ENCODE data around the gene GJA4. TPM values are rescaled to one million over a fixed set of nuclear protein-coding genes. Genes with fewer than 3 reads are reported as not detected.

GJA4 gene
- not detected in 2 replicates for total RNA-seq (2012; rRNA removed)

DNA sequence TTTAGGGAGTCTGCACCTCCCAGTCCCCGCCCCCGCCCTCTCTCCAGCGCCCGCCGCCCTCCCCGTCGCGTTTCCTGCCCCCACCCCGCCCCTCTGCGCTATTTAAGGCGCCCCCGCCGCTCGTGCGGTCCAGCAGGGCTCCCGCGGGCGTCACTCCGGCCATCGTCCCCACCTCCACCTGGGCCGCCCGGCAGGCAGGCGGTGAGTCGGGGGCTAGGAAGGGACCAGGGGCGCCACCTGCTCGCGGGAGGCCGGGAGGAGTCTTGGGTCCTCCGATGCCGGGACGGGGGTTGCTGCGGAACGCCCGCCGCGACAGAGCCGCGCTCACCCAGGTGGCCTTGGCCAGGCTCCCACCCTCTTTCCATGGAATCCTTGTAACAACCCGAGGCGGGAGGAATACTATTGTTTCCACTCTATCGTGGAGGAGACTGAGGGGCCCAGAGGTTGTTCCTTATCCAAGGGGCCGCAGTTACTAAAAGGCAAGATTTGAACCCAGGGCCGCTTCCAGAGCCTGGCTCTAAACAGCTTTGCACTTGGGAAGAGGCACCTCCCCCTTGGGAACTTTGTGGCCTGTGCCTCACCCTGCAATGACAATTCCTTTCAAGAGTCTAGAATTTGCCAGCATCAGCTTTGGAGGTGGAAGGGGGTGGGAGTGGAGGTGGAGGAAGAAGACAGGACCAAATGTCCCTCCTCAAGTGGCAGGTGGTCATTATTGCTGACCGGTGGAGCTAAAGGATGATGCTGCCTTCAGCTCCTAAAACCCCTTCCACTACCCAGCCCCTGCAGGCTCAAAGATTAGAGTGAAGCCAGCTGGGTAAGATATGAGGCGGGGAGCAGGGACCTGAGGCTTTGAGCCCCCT is at the start of gene GJA4:
Gene GJA4 (plus strand): TSS at position 132 of the 860 bp plus-strand sequence. CDS start 1,215 bp downstream, outside the sequence.
- Histone ChIP-seq H3K9ac (ENCODE audit: low read depth, low read length) (no peak within 1 kb of the TSS), H3K27me3 (ENCODE audit: control insufficient read depth, insufficient read depth, low read length) (peaks cover 26% of the 10 kb centered on the region), H3K9me3 (replicated peaks; ENCODE audit: low read length) (no peaks in the 10 kb centered on the region), H3K4me3 (ENCODE audit: low read length) (no peak within 1 kb of the TSS), H3K4me1 (ENCODE audit: control insufficient read depth, insufficient read depth, low read length) (no peaks in the 10 kb centered on the region), H3K36me3 (ENCODE audit: insufficient read depth, low read length) (no peaks in the 10 kb centered on the region), H3K4me2 (ENCODE audit: low read length) (no peak within 1 kb of the TSS)

DNA sequence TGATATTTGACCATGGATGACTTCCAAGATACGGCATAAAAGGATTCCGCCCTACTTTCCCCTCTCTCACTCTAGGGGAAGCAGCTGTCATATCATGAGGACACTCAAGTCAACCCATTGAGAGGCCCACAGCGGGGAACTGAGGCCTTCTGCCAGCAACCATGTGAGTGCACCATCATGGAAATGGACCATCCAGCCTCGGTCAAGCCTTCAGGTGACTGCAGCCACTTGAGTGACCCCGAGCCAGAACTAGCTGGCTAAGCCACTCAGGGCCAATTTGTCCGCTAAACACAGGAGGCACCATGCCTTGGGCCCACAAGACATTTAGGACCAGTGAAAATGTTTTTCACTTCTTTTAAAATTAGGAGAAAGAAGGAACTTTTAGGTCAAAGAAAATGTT is 49.0 kb upstream of the GJA4 start:
- Histone ChIP-seq H3K27me3 (ENCODE audit: control insufficient read depth, insufficient read depth, low read length) (peaks cover 18% of the 10 kb centered on the region), H3K4me2 (ENCODE audit: low read length) (no peak overlapping the region), H3K4me3 (ENCODE audit: low read length) (no peak overlapping the region), H3K4me1 (ENCODE audit: control insufficient read depth, insufficient read depth, low read length) (no peaks in the 10 kb centered on the region), H3K9ac (ENCODE audit: low read depth, low read length) (no peak overlapping the region), H3K36me3 (ENCODE audit: insufficient read depth, low read length) (no peaks in the 10 kb centered on the region), H3K9me3 (replicated peaks; ENCODE audit: low read length) (no peaks in the 10 kb centered on the region)

DNA sequence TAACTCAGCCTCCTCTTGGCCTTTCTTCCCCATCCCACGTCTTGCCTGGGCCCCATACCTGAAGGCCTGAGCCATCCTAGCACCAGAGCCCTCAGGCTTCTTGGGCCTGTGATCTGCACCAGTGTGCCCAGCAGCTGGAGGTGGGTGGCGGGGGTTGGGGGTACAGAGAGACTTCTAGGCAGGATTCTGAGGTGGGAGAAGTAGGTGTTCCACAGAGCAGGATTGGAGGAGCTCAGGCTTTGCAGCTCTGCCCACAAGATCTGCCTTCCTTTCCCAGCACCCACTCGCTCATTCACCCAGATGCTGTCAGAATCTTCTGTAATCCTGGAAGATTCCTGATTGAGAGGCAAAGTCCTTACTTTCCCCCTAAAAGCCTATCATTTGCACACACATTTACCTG is 47.9 kb upstream of the GJA4 start:
- Histone ChIP-seq H3K9me3 (replicated peaks; ENCODE audit: low read length) (no peaks in the 10 kb centered on the region), H3K4me3 (ENCODE audit: low read length) (no peak overlapping the region), H3K27me3 (ENCODE audit: control insufficient read depth, insufficient read depth, low read length) (peaks cover 18% of the 10 kb centered on the region), H3K36me3 (ENCODE audit: insufficient read depth, low read length) (no peaks in the 10 kb centered on the region), H3K4me1 (ENCODE audit: control insufficient read depth, insufficient read depth, low read length) (no peaks in the 10 kb centered on the region), H3K9ac (ENCODE audit: low read depth, low read length) (no peak overlapping the region), H3K4me2 (ENCODE audit: low read length) (no peak overlapping the region)

DNA sequence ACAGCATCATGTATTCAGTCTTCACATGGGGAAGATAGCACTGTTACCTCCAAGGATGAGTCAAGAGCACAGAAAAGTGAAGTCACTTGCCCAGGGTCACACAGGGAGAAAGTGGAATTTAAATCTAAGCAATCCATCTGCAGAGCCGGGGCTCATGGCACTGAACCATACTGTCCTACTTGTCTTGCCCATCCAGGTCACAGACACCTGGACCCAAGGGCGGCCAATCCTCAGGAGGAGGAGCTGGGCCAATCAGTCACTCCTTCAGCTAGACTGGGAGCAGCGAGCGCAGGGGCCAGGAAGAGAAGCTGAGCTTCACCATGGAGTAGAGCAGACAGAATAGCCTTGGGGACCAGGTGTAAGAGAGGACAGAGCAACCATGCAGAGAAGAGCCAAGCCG is 47.1 kb upstream of the GJA4 start:
- no peaks in the 10 kb centered on the region for H3K9me3 ChIP-seq (replicated peaks; ENCODE audit: low read length)
- H3K27me3 ChIP-seq (ENCODE audit: control insufficient read depth, insufficient read depth, low read length): peaks cover 13% of the 10 kb centered on the region
- H3K36me3 ChIP-seq (ENCODE audit: insufficient read depth, low read length): no peaks in the 10 kb centered on the region

DNA sequence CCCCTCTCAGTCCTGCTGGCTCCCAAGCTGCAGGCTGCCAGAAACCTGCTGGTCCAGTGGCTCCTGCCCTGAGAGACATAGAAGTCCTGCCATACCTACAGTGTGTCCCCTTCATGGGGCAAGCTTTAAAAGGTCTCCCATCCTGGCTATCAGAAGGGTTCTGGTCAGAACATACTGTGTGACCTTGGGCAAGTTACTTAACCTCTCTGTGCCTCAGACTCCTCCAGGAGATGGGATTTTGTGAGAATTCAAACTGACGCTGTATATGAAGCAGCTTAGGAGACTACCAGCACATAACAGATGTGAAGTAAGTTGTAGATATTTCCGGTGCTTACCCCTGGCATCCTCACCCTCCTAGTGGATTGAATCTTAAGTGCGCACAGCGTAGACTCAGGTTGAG is 46.7 kb upstream of the GJA4 start:
- Histone ChIP-seq H3K4me2 (ENCODE audit: low read length) (no peak overlapping the region), H3K27me3 (ENCODE audit: control insufficient read depth, insufficient read depth, low read length) (peaks cover 11% of the 10 kb centered on the region), H3K4me3 (ENCODE audit: low read length) (no peak overlapping the region), H3K9me3 (replicated peaks; ENCODE audit: low read length) (no peaks in the 10 kb centered on the region), H3K9ac (ENCODE audit: low read depth, low read length) (no peak overlapping the region), H3K36me3 (ENCODE audit: insufficient read depth, low read length) (no peaks in the 10 kb centered on the region), H3K4me1 (ENCODE audit: control insufficient read depth, insufficient read depth, low read length) (no peaks in the 10 kb centered on the region)

More for the DNA sequence above, 47.1 kb upstream of the GJA4 start:
- H3K4me1 ChIP-seq (ENCODE audit: control insufficient read depth, insufficient read depth, low read length): no peaks in the 10 kb centered on the region
- H3K9ac ChIP-seq (ENCODE audit: low read depth, low read length): no peak overlapping the region
- no peak overlapping the region for H3K4me2 ChIP-seq (ENCODE audit: low read length)
- no peak overlapping the region for H3K4me3 ChIP-seq (ENCODE audit: low read length)

DNA sequence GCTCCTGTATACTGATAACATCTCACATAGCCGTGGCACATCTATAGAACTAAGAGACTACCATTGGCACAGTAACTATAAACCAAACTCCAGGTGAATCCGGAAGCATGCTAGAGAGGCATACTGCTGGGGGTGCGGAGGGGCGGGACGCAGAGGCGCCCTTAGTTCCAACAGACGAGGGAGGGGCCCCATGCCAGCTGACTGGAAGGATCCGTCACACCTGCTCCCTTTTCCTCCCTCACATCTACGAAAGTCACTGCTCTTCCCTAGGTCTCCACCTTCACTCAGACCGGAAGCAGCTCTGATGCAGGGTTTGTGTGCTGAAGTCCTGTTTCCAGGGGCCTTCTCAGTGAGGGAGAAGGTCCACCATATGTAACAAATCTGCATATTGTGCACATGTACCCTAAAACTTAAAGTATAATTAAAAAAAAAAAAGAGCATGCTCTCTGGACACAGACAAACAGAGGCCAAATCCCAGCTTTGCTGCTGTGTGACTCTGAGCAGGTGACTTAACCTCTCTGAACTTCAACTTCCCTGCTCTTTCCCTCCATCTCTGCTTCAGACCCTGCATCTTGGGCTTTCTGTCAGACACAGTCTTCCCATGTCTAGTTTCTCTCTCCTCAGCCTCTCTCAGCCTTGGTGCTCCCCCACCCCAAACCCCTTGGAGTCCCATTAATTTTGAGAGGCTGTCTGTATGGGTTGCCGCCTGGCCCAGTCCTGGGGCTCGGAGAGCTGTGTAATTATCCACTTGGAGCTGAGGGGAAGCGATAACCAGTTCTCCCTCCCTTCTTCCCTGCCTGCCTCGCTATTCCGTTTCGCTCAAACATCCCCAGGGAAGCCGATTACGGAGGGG is 45.8 kb upstream of the GJA4 start:
- Histone ChIP-seq H3K4me2 (ENCODE audit: low read length) (no peak overlapping the region), H3K27me3 (ENCODE audit: control insufficient read depth, insufficient read depth, low read length) (peaks cover 10% of the 10 kb centered on the region), H3K4me1 (ENCODE audit: control insufficient read depth, insufficient read depth, low read length) (no peaks in the 10 kb centered on the region), H3K9ac (ENCODE audit: low read depth, low read length) (no peak overlapping the region), H3K4me3 (ENCODE audit: low read length) (no peak overlapping the region), H3K36me3 (ENCODE audit: insufficient read depth, low read length) (no peaks in the 10 kb centered on the region), H3K9me3 (replicated peaks; ENCODE audit: low read length) (no peaks in the 10 kb centered on the region)

DNA sequence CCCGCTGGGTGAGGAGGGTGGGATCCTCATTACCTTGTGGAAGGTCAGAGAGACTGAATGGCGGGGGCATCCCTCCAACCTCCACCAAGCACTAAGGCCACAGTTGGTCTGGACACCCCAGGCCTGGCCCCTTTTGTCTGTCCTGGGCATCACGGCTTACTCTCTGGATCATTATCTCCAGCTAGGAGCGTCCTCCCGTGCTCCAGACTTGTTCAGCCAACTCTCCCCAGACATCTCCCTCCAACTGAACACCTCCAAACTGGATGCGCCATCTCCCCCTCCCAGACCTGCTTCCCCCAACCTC is 45.2 kb upstream of the GJA4 start:
- no peak overlapping the region for H3K4me3 ChIP-seq (ENCODE audit: low read length)
- H3K27me3 ChIP-seq (ENCODE audit: control insufficient read depth, insufficient read depth, low read length): peaks cover 7% of the 10 kb centered on the region
- no peak overlapping the region for H3K9ac ChIP-seq (ENCODE audit: low read depth, low read length)
- H3K4me1 ChIP-seq (ENCODE audit: control insufficient read depth, insufficient read depth, low read length): no peaks in the 10 kb centered on the region
- no peak overlapping the region for H3K4me2 ChIP-seq (ENCODE audit: low read length)
- H3K36me3 ChIP-seq (ENCODE audit: insufficient read depth, low read length): no peaks in the 10 kb centered on the region
- no peaks in the 10 kb centered on the region for H3K9me3 ChIP-seq (replicated peaks; ENCODE audit: low read length)

DNA sequence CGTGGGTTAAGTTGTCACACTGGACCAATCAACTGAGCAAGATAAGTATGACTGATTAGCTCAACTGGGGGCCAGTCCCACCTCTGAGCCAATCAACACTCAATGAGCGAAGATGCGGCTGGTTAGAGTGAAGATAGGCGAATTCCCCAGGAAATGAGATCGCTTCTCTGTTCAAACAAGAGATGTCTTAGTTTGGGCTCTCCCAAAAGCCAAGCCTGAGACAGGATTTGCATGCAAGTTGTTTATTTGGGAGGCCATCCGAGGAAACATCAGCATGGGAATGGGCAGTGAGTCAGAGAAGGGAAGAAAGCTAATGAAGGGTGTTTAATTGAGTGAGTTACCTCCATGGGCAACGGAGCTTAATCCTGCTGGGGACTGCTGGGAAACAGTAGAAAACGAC is 42.8 kb upstream of the GJA4 start:
- H3K36me3 ChIP-seq (ENCODE audit: insufficient read depth, low read length): no peaks in the 10 kb centered on the region
- H3K4me1 ChIP-seq (ENCODE audit: control insufficient read depth, insufficient read depth, low read length): no peaks in the 10 kb centered on the region
- H3K9ac ChIP-seq (ENCODE audit: low read depth, low read length): no peak overlapping the region
- peaks cover 5% of the 10 kb centered on the region for H3K27me3 ChIP-seq (ENCODE audit: control insufficient read depth, insufficient read depth, low read length)
- H3K4me3 ChIP-seq (ENCODE audit: low read length): no peak overlapping the region
- no peak overlapping the region for H3K4me2 ChIP-seq (ENCODE audit: low read length)
- no peaks in the 10 kb centered on the region for H3K9me3 ChIP-seq (replicated peaks; ENCODE audit: low read length)

DNA sequence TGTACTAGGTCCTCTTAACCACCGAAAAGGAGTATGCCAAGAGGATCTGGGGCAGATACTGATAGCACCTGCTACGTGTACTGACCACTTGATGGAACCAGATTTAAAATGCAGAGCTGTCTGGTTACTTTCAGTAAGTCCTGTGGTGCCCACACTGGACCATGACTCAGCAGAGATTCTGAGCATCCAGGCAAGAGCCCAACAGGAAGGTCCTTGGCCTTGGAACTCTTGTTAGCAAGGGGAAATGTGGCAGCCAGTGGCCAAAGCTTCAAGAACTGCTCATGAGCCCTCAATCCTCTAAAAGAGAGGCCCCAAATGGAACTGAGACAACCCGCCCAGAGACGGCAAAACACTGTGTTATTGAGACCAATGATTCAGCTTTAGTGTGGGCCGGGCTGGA is 42.2 kb upstream of the GJA4 start:
- Histone ChIP-seq H3K4me3 (ENCODE audit: low read length) (no peak overlapping the region), H3K4me2 (ENCODE audit: low read length) (no peak overlapping the region), H3K27me3 (ENCODE audit: control insufficient read depth, insufficient read depth, low read length) (no peaks in the 10 kb centered on the region), H3K36me3 (ENCODE audit: insufficient read depth, low read length) (no peaks in the 10 kb centered on the region), H3K4me1 (ENCODE audit: control insufficient read depth, insufficient read depth, low read length) (no peaks in the 10 kb centered on the region), H3K9ac (ENCODE audit: low read depth, low read length) (no peak overlapping the region), H3K9me3 (replicated peaks; ENCODE audit: low read length) (no peaks in the 10 kb centered on the region)

DNA sequence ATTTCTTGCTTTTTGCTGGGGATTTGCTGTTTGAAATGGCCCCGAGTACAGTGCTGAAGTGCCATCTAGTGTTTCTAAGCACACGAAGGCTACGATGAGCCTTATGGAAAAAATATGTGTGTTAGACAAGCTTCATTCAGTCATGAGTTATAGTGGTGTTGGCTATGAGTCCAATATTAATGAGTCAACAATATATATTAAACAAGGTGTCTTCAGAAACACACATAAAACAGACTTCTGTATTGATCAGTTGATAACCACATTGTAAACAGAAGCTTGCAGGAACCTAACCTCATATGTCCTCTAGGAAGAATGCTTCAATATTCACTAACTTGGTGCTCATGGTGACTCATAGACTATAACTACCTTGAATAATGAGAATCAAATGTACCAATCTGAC is 39.6 kb upstream of the GJA4 start:
- no peak overlapping the region for H3K4me2 ChIP-seq (ENCODE audit: low read length)
- H3K4me1 ChIP-seq (ENCODE audit: control insufficient read depth, insufficient read depth, low read length): no peaks in the 10 kb centered on the region
- H3K27me3 ChIP-seq (ENCODE audit: control insufficient read depth, insufficient read depth, low read length): no peaks in the 10 kb centered on the region
- no peak overlapping the region for H3K9ac ChIP-seq (ENCODE audit: low read depth, low read length)
- no peaks in the 10 kb centered on the region for H3K9me3 ChIP-seq (replicated peaks; ENCODE audit: low read length)
- H3K4me3 ChIP-seq (ENCODE audit: low read length): no peak overlapping the region
- H3K36me3 ChIP-seq (ENCODE audit: insufficient read depth, low read length): no peaks in the 10 kb centered on the region

DNA sequence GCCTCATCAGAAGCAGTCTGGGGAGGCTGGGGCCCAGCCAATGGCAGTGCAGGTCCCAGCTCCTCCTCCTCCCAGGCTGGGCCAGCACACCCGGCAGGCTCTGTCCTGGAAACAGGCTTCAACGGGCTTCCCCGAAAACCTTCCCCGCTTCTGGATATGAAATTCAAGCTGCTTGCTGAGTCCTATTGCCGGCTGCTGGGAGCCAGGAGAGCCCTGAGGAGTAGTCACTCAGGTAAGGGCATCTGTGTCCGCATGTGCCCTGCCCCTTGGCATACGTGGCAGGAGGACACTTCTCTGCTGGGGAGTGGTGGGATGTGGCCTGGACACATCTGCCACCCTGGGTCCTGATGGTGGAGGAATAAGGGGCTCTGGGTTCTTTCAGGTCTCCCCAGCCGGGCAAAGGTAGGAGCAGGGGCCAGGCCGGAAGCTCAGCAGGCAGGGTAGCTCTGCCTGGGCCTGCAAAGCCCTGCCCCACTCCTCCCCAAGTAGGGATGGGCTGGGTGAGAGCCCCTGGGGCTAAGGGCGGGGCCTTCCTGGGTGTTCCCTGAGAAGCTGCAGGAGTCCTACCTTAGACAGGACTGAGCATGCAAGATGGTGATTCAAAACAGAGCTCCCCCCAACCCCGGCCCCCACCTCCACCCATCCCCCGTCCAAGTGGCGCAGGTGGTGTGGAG is 37.7 kb upstream of the GJA4 start, which contains the start of gene GJB5:
Gene GJB5 (plus strand): TSS at position 84 of the 674 bp plus-strand sequence. CDS start 2,284 bp downstream, outside the sequence.
- Histone ChIP-seq H3K9me3 (replicated peaks; ENCODE audit: low read length) (no peaks in the 10 kb centered on the region), H3K4me1 (ENCODE audit: control insufficient read depth, insufficient read depth, low read length) (no peaks in the 10 kb centered on the region), H3K9ac (ENCODE audit: low read depth, low read length) (no peak within 1 kb of the TSS), H3K27me3 (ENCODE audit: control insufficient read depth, insufficient read depth, low read length) (no peaks in the 10 kb centered on the region), H3K4me3 (ENCODE audit: low read length) (no peak within 1 kb of the TSS), H3K36me3 (ENCODE audit: insufficient read depth, low read length) (no peaks in the 10 kb centered on the region), H3K4me2 (ENCODE audit: low read length) (no peak within 1 kb of the TSS)

Measured in skeletal muscle satellite cell (primary cell).